Mesothelial cell of epicardium (in vitro differentiated cells): ENCODE measurements around the gene DGKK. TPM values are rescaled to one million over a fixed set of nuclear protein-coding genes. Genes with fewer than 3 reads are reported as not detected.

Experiments
- DNase-seq, 2 experiments: peaks; one replicate each; pipeline ENCODE4 v3.0.0; 2021; ENCODE audit warnings: low spot score in 2 of 2; ENCODE audit not compliant: unreplicated experiment in 2 of 2
- H3K27ac Mint-ChIP-seq: 2 replicates; pipeline ENCODE4 v1.8.0; 2021; ENCODE audit warnings: mixed read lengths
- H3K27me3 Mint-ChIP-seq: 2 replicates; pipeline ENCODE4 v1.8.0; 2021; ENCODE audit warnings: low read depth, mixed read lengths
- H3K36me3 Mint-ChIP-seq: 2 replicates; pipeline ENCODE4 v1.8.0; 2021; ENCODE audit warnings: mixed read lengths
- H3K4me1 Mint-ChIP-seq: 2 replicates; pipeline ENCODE4 v1.8.0; 2021; ENCODE audit warnings: mixed read lengths
- H3K4me3 Mint-ChIP-seq: 2 replicates; pipeline ENCODE4 v1.8.0; 2021; ENCODE audit warnings: mild to moderate bottlenecking, moderate library complexity, mixed read lengths
- H3K9me3 Mint-ChIP-seq: 2 replicates; pipeline ENCODE4 v1.8.0; 2021; ENCODE audit warnings: mixed read lengths
- total RNA-seq: library from RNA; stranded (reverse); gene quantifications from 3 replicates; pipeline ENCODE4 v1.2.1, GENCODE V29; 2021
- TF ChIP-seq, protein P1 (sequence below): fragments of 200-600 bp; sonication (generic); IDR thresholded peaks from one replicate; pipeline ENCODE4 v1.5.0; 2021; ENCODE audit warnings: antibody characterized with exemption; ENCODE audit not compliant: unreplicated experiment

DGKK gene
- total RNA-seq, 1 donor from 2014 or later, result 0.04 TPM

DNA sequence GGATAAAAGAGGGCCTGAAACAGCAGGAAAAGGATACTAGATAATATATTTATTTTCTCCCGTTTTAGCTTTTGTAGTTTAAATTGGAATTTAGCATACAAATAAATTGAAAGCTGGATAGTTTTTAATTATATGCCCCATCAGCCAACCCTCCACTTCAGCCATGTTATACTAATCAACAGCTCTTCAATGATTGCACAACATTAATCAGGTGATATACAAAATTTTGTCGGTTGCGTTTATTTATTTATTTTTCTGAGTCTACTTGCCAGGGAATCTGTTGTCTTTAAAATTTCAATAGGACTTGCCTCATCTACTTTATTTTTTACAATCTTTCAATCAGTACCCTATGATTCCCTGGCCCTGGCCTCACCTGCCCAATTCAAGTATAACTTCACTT, 12.1 kb downstream of the DGKK start:
- Mint-ChIP-seq H3K27ac (no peak overlapping the region), H3K4me3 (no peak overlapping the region), H3K27me3 (peaks cover 47% of the 10 kb centered on the region), H3K9me3 (peaks cover 14% of the 10 kb centered on the region), H3K36me3 (no peaks in the 10 kb centered on the region), H3K4me1 (no peaks in the 10 kb centered on the region)
- TF ChIP-seq, protein P1, sequence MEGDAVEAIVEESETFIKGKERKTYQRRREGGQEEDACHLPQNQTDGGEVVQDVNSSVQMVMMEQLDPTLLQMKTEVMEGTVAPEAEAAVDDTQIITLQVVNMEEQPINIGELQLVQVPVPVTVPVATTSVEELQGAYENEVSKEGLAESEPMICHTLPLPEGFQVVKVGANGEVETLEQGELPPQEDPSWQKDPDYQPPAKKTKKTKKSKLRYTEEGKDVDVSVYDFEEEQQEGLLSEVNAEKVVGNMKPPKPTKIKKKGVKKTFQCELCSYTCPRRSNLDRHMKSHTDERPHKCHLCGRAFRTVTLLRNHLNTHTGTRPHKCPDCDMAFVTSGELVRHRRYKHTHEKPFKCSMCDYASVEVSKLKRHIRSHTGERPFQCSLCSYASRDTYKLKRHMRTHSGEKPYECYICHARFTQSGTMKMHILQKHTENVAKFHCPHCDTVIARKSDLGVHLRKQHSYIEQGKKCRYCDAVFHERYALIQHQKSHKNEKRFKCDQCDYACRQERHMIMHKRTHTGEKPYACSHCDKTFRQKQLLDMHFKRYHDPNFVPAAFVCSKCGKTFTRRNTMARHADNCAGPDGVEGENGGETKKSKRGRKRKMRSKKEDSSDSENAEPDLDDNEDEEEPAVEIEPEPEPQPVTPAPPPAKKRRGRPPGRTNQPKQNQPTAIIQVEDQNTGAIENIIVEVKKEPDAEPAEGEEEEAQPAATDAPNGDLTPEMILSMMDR, result no peak
- DNase-seq, result no peak

DNA sequence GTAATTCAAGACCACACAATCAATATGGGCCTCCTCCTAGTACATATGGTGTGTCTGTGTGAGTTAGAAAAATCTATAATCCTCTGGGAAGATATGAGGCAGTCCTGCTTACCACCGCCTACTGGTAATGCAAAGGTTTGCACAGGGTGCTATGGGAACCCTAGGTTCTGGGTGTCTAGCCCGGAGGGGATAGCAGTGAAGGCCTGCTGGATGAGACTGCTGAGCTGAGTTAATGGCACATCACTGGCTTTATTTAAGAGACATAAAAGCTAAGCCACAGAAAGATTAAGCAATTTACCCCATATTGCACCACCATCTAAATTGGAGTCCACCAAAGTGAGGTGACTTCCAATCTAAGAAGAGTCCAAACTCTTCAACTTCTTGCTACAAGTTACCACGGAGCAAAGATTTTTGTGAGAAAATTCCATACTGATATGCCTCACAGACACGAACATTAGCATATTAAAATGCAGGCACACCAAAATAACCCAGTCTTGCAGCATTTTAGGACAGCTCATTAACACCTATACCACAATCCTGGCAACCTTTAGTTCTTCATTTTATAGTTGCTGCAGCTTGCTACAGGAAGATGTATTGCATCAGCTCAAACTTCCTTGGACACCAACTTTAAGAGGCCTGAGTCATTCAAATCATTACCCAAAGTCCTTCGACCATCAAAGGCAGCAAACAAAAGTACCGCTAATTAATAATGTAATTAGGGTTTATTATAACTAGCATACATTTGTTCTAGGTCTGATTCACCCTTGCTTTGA, 13.7 kb downstream of the DGKK start:
- Mint-ChIP-seq H3K27ac (no peak overlapping the region), H3K36me3 (no peaks in the 10 kb centered on the region), H3K9me3 (peaks cover 18% of the 10 kb centered on the region), H3K4me3 (no peak overlapping the region), H3K4me1 (no peaks in the 10 kb centered on the region), H3K27me3 (peaks cover 31% of the 10 kb centered on the region)
- TF ChIP-seq, protein P1, result no peak
- no peak for DNase-seq

DNA sequence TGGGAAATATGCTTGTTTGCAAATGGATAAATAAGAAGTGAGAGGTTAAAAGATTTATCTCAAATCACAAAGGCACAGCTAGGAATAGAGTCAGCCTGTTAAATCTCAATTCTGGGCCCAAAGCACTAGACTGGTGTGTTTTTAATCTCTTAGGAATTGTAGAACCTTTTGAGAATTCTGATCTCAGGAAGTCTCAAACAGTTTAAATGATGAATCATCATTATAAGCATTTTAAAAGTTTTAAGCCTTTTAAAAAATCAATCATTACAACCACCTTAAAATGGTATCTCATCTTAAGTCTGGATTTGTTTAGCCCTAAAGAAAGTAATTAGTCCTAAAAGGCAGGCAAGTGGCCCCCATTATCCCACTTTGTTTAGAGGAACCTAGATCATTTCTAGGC, 17.8 kb downstream of the DGKK start:
- no peak overlapping the region for H3K4me3 Mint-ChIP-seq
- no peaks in the 10 kb centered on the region for H3K4me1 Mint-ChIP-seq
- peaks cover 19% of the 10 kb centered on the region for H3K9me3 Mint-ChIP-seq

DNA sequence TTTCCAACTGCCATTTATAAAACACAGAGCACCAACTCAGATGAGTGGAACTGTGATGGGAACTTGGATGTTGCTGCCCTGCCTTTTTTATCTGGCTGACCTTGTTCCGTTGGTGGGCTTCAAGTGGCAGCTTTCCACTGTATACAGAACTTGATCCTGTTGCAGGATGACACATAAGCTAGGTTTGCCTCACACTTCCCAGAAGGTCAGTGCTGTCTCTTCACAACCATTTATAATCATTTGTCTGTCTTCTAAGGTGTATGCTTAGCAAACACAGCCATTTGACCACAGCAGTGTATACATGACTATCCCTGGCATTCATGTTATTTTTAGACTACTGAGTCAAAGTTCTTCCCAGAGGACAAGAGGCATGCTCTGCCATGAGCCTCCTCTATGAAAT, 20.3 kb downstream of the DGKK start:
- TF ChIP-seq, protein P1, result no peak
- H3K36me3 Mint-ChIP-seq, result no peaks in the 10 kb centered on the region
- DNase-seq, result no peak
- no peak overlapping the region for H3K4me3 Mint-ChIP-seq
- no peaks in the 10 kb centered on the region for H3K27me3 Mint-ChIP-seq
- H3K4me1 Mint-ChIP-seq, result no peaks in the 10 kb centered on the region
- H3K9me3 Mint-ChIP-seq, result peaks cover 26% of the 10 kb centered on the region
- no peak overlapping the region for H3K27ac Mint-ChIP-seq

More for the DNA sequence above, 17.8 kb downstream of the DGKK start:
- Mint-ChIP-seq H3K27me3 (peaks cover 2% of the 10 kb centered on the region), H3K27ac (no peak overlapping the region), H3K36me3 (no peaks in the 10 kb centered on the region)
- no peak for DNase-seq
- TF ChIP-seq, protein P1, result no peak

DNA sequence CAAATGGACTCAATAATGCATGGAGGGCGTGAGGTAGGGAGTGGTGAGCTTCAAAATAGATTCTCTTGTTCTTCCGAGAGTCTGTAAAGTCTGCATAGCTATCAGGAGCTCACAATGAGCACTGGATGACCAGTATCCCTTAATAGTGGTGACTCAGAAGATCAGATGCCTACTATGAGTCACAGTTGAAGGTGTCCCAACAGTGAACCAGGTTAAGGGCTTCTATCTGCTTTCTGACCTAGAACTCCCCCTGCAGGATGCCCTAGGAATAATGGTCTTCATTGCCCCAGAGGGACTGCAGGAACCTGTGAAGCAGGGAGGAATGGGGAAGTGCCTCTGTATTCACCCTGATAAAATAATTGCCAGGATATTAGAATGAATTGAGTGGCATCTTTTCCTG, 22.1 kb downstream of the DGKK start:
- no peak for DNase-seq
- Mint-ChIP-seq H3K4me3 (no peak overlapping the region), H3K4me1 (no peaks in the 10 kb centered on the region), H3K36me3 (no peaks in the 10 kb centered on the region), H3K27ac (no peak overlapping the region), H3K27me3 (no peaks in the 10 kb centered on the region), H3K9me3 (peaks cover 34% of the 10 kb centered on the region)
- TF ChIP-seq, protein P1, result no peak
